NCI-H2107 treated with DMSO at 0.1 percent for 48 hours (cell line): Measurements from ENCODE around the gene SENP6.
"Not testable (repeated sequence)": the region's sequence is repeated elsewhere in the genome, so short reads cannot be mapped to it uniquely, and the experiment has no call there.

ENCODE experiments used
- DNase-seq: peaks from one replicate; lab custom pipeline; 2025; ENCODE audit not compliant: unreplicated experiment; lab: John Stamatoyannopoulos, UW

SENP6 gene

DNA sequence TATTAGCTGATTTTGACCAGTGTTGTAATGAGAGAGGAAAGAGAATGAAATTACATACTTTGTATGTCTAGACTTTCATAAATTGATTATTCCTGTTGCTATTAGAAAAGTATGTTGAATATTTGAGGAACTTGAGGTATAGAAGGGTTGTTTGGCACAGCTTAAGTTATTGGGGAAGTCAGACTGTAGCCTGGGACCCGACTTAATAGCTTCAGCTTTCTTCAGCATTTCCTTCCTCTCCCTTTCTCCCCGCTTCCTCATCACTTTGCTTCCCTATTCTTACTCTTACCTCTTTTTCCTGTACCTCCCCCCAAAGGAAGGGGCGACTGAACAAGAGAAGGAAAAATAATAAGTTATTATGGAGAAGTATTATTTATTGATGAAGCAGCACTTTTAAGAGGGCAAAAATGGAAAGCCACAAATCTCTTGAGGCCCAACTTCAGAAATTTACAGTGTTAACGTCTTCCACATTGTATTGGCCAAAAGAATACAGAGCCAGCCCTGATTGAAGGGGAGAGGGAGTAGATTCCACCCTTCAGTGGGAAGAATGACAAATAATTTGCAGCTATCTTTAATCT lies 7.4 kb downstream of the SENP6 start:
- no peak for DNase-seq

GRCh38 chr6:75609639-75610590 lies 8.2 kb downstream of the SENP6 start:
- DNase-seq, result no peak

GRCh38 chr6:75611011-75611701 lies 9.5 kb downstream of the SENP6 start:
- no peak for DNase-seq

DNA sequence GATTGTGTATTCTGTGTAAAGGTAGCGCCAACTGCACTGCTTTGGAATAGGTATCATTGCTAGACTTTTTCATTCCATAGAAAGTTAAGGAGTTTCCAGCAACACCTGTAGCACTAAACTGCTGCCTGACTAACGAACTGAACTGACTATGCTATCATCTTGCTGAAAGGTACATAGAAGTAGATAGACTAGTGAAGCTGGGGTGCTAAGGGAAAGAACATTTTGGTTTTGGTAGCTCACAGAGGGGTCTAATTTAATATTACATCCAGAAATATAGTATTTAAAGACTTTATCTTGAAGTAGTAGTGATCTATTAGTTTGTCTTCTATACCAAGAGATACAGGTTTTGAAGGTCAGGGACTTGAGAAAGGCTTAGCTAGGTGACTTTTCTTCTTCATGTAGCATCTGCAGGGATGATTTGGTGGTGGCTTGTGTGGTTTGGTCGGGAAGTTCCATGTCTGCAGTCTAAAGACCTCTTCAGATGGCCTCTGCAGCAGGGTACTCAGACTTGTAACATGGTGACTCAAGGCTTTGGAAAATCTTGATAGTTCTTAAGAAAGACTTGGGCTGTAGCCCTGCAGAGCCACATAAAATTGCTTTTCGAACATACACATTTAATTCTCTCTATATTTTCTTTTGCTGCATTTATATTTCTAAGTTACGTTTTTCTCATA lies 10.2 kb downstream of the SENP6 start:
- no peak for DNase-seq

GRCh38 chr6:75612434-75612833 lies 10.8 kb downstream of the SENP6 start:
- DNase-seq, result no peak

- no peak for DNase-seq
Measured at GRCh38 chr6:75613056-75613501, 11.4 kb downstream of the SENP6 start.

DNA sequence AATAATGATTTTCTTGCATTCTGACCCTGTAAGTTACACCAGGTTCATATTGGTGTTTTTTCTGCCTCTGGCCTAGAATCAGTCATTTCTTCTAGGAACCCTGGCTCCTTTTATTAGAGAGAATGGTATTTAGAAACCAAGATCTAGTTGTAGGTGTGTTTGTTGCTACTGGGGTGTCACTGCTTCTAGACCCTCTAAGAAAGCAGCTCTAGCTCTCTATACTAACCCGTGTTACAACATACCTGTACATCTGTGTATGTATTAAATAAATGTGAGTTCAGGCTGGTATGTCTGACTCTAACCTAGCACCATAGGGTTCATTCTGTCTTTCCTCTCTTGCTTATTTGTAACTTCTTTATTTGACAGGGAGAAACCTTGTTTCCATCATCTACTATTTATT lies 16.8 kb downstream of the SENP6 start:
- DNase-seq, result no peak

DNA sequence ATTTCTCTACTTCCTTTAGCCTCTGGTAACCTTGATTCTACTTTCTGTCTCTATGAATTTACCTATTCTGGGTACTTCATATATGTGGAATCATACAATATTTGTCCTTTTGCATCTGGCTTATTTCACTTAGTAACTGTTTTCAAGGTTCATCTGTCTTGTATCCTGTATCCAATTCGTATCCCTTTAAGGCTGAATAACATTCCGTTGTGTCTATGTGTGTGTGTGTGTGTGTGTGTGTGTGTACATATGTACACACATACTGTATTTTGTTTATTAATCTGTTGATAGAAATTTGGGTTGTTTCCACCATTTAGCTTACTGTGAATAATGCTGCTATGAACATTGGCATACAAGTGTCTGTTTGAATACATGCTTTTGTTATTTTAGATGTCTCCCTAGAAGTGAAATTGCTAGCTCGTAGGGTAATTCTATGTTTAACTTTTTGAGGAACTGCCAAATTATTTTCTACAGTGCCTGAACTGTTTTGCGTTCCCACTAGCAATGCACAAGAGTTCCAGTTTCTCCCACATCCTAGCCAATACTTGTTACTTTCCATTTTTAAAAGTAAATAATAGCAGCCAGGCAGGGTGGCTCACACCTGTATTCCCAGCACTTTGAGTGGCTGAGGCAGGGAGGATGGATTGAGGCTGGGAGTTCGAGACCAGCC lies 17.7 kb downstream of the SENP6 start:
- no peak for DNase-seq

GRCh38 chr6:75620381-75621304 lies 19.0 kb downstream of the SENP6 start:
- DNase-seq, result no peak

DNA sequence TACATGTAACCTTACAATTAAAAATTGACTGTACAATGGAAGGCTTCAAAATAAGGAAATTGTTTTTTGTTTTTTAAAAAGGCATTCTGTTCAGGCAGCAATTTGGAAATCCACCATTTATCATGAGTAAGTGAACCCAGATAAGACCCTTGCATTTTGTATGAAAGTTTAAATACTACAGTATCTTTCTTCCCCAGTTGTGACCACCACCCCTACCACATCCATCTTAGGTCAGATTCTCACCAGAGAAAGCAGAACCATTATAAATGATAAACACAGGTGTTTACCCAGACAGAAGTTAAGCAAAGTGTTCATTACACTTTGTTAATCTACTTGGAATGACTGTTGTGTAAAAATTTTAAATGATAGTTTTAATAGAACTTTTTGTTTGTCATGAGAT lies 20.2 kb downstream of the SENP6 start:
- no peak for DNase-seq

GRCh38 chr6:75623491-75623890 lies 21.8 kb downstream of the SENP6 start:
- DNase-seq, result no peak

GRCh38 chr6:75624335-75624734 lies 22.7 kb downstream of the SENP6 start:
- no peak for DNase-seq

- DNase-seq, result no peak
Measured at GRCh38 chr6:75624988-75625387, 23.3 kb downstream of the SENP6 start.

GRCh38 chr6:75626561-75626960 lies 24.9 kb downstream of the SENP6 start:
- DNase-seq, result no peak

DNA sequence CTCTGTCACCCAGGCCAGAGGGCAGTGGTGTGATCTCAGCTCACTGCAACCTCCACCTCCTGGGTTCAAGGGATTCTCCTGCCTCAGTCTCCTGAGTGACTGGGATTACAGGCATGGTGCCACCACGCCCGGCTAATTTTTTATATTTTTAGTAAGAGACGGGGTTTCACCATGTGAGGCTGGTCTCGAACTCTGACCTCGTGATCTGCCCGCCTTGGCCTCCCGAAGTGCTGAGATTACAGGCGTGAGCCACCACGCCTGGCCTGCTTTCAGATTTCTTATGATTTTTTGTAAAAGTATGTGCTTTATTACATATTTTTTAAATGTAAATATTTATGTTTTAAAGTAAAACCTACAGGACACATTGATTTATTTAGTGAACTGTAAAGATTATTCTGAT lies 26.0 kb downstream of the SENP6 start:
- DNase-seq, result not testable (repeated sequence)

GRCh38 chr6:75631859-75632635 lies 30.4 kb downstream of the SENP6 start:
- no peak for DNase-seq

- DNase-seq, result no peak
Measured at GRCh38 chr6:75633045-75633444, 31.4 kb downstream of the SENP6 start.

DNA sequence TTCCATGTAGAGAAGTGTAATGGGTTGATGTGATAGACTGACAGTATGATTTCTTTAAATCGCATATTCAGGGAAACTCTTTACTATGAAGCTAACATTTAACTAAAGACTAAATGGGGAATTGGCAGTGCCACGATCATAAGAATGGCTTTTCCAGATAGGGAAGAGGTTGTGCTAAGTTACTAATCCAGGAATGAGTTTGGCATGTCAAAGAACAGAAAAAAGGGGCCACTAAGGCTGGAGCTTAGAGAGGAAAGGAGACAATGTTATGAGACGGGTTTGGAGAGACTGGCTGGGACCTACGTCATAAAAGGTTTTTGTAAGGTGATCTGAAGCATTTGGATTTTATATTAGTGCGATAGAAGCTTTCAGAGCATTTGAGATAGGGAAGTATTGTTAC lies 40.6 kb downstream of the SENP6 start:
- DNase-seq, result no peak

GRCh38 chr6:75643173-75643572 lies 41.5 kb downstream of the SENP6 start:
- no peak for DNase-seq
